Thoracic aorta (tissue), 2 donors: Measurements from ENCODE around the gene GPATCH2. TPM values are rescaled to one million over a fixed set of nuclear protein-coding genes. Genes with fewer than 3 reads are reported as not detected.

Experiments
- ATAC-seq: fragments of 150-250 bp; one replicate; pipeline ENCODE4 v1.8.0; 2017; ENCODE audit warnings: low read depth; ENCODE audit not compliant: insufficient number of reproducible peaks, low FRiP score
- DNase-seq: peaks from one replicate; pipeline ENCODE4 v3.0.0-alpha.2; 2020; ENCODE audit warnings: low spot score
- H3K27ac ChIP-seq, 2 donors: fragments of 200-600 bp; sonication (generic); 1 replicate in 1 of 2; 2 replicates in 1 of 2; pipeline ENCODE4 v1.5.1; 2016; ENCODE audit warnings: mild to moderate bottlenecking in 2 of 2, moderate library complexity in 2 of 2
- H3K27me3 ChIP-seq: fragments of 200-600 bp; sonication (generic); replicated peaks from 2 replicates; pipeline ENCODE4 v1.6.0; 2016; ENCODE audit warnings: mild to moderate bottlenecking; ENCODE audit not compliant: insufficient read depth
- H3K36me3 ChIP-seq: fragments of 200-600 bp; sonication (generic); one replicate; pipeline ENCODE4 v1.5.1; 2016
- H3K4me1 ChIP-seq, 2 donors: fragments of 200-600 bp; sonication (generic); 1 replicate in 1 of 2; 2 replicates in 1 of 2; pipeline versions ENCODE4 v1.5.1 to v1.6.0; 2016; ENCODE audit warnings: low read depth in 2 of 2, mild to moderate bottlenecking in 1 of 2; ENCODE audit not compliant: control insufficient read depth in 1 of 2
- H3K4me3 ChIP-seq: fragments of 200-600 bp; sonication (generic); 2 replicates; pipeline ENCODE4 v1.5.1; 2016; ENCODE audit warnings: mild to moderate bottlenecking
- H3K9me3 ChIP-seq: fragments of 200-600 bp; sonication (generic); 2 replicates; pipeline ENCODE4 v1.5.1; 2016
- CTCF ChIP-seq: fragments of 200-600 bp; sonication (generic); IDR thresholded peaks from one replicate; pipeline ENCODE4 v1.5.1; 2019; ENCODE audit warnings: antibody characterized with exemption
- total RNA-seq, 2 donors: library from RNA; depleted of rRNA; stranded (reverse); fragments of >200 nt; gene quantifications; one replicate each; pipeline versions ENCODE4 v1.1.0 to v1.2.3, GENCODE V29; 2016

Gene GPATCH2
- total RNA-seq, 2 donors from 2014 or later = 16.2 to 20.5 TPM

- no peak overlapping the region for H3K4me3 ChIP-seq
- ATAC-seq (no peak), DNase-seq (no peak)
- H3K36me3 ChIP-seq = no peaks in the 10 kb centered on the region
- H3K4me1 ChIP-seq = no peaks in the 10 kb centered on the region
- TF ChIP-seq CTCF = no peak
- H3K27ac ChIP-seq = no peak overlapping the region
- no peaks in the 10 kb centered on the region for H3K27me3 ChIP-seq
- no peaks in the 10 kb centered on the region for H3K9me3 ChIP-seq
Measured at GRCh38 chr1:217431395-217431794, 199.5 kb downstream of the GPATCH2 start.

- DNase-seq (no peak), ATAC-seq (no peak)
- no peak for TF ChIP-seq CTCF
- no peaks in the 10 kb centered on the region for H3K4me1 ChIP-seq
- H3K4me3 ChIP-seq = no peak overlapping the region
- H3K27ac ChIP-seq = no peak overlapping the region
- H3K27me3 ChIP-seq = no peaks in the 10 kb centered on the region
- no peaks in the 10 kb centered on the region for H3K36me3 ChIP-seq
- H3K9me3 ChIP-seq = no peaks in the 10 kb centered on the region
Measured at GRCh38 chr1:217425422-217425821, 205.5 kb downstream of the GPATCH2 start.

- ATAC-seq (no peak), DNase-seq (no peak)
- no peak for TF ChIP-seq CTCF
- Histone ChIP-seq H3K36me3 (no peaks in the 10 kb centered on the region), H3K27me3 (no peaks in the 10 kb centered on the region), H3K4me1 (no peaks in the 10 kb centered on the region), H3K27ac (no peak overlapping the region), H3K9me3 (no peaks in the 10 kb centered on the region), H3K4me3 (no peak overlapping the region)
Measured at GRCh38 chr1:217419194-217419551, 211.7 kb downstream of the GPATCH2 start.

- no peak for TF ChIP-seq CTCF
- no peaks in the 10 kb centered on the region for H3K9me3 ChIP-seq
- DNase-seq = no peak
- no peaks in the 10 kb centered on the region for H3K4me1 ChIP-seq
- no peak overlapping the region for H3K27ac ChIP-seq
- H3K36me3 ChIP-seq = no peaks in the 10 kb centered on the region
- no peak overlapping the region for H3K4me3 ChIP-seq
- no peaks in the 10 kb centered on the region for H3K27me3 ChIP-seq
- no peak for ATAC-seq
Measured at GRCh38 chr1:217418269-217419193, 212.4 kb downstream of the GPATCH2 start.

- Histone ChIP-seq H3K4me1 (no peaks in the 10 kb centered on the region), H3K36me3 (no peaks in the 10 kb centered on the region), H3K27me3 (no peaks in the 10 kb centered on the region), H3K4me3 (no peak overlapping the region), H3K27ac (no peak overlapping the region), H3K9me3 (no peaks in the 10 kb centered on the region)
- DNase-seq (no peak), ATAC-seq (no peak)
- no peak for TF ChIP-seq CTCF
Measured at GRCh38 chr1:217417363-217417762, 213.5 kb downstream of the GPATCH2 start.
